ENCODE data around the gene MYL12B. TPM values are rescaled to one million over a fixed set of nuclear protein-coding genes. Genes with fewer than 3 reads are reported as not detected.

Gene MYL12B
- total RNA-seq, 2 experiments from 2014 or later, result 313 to 322 TPM

- Mint-ChIP-seq H3K36me3 (peaks cover 45% of the 10 kb centered on the region), H3K9me3 (ENCODE audit: low read depth) (peaks cover 6% of the 10 kb centered on the region), H3K4me1 (peaks cover 30% of the 10 kb centered on the region), H3K27ac (peak overlapping the region; percentile 99), H3K27me3 (peaks cover 4% of the 10 kb centered on the region), H3K4me3 (peak overlapping the region; percentile 92)
- peak; percentile 58 for DNase-seq
- CTCF ChIA-PET, result interaction anchor here (0.6 to 4.9 kb wide), 38 partner anchors 13 to 591 kb away, joined by 3 to 40 read pairs (median 5); partner anchors contain the start of gene SMCHD1
- ATAC-seq, result no peak
Measured at GRCh38 chr18:3246635-3247239, 15.2 kb upstream of the MYL12B start.

GRCh38 chr18:3247240-3248061 lies 14.5 kb upstream of the MYL12B start, which contains the start of gene MYL12A:
TSS of gene MYL12A (plus strand) at chr18:3247801. CDS start at chr18:3253248, 5,447 bp downstream.
- Mint-ChIP-seq H3K27me3 (peaks cover 4% of the 10 kb centered on the region), H3K9me3 (ENCODE audit: low read depth) (no peaks in the 10 kb centered on the region), H3K4me1 (peaks cover 36% of the 10 kb centered on the region), H3K4me3 (peak within 1 kb of the TSS; percentile 92), H3K27ac (peak within 1 kb of the TSS; percentile 99), H3K36me3 (peaks cover 43% of the 10 kb centered on the region)
- DNase-seq (peak; percentile 98), ATAC-seq (peak; percentile 74)
- CTCF ChIA-PET, result interaction anchor here (0.7 to 4.9 kb wide), 16 partner anchors 17 to 592 kb away, joined by 3 to 40 read pairs (median 4); partner anchors contain the start of gene SMCHD1

- CTCF ChIA-PET, result interaction anchor here (0.8 to 4.9 kb wide), 8 partner anchors 13 to 288 kb away, joined by 3 to 40 read pairs (median 14); no protein-coding TSS in a partner anchor
- Mint-ChIP-seq H3K36me3 (peaks cover 50% of the 10 kb centered on the region), H3K4me1 (peaks cover 43% of the 10 kb centered on the region), H3K9me3 (ENCODE audit: low read depth) (no peaks in the 10 kb centered on the region), H3K27ac (peak overlapping the region; percentile 99), H3K27me3 (peaks cover 4% of the 10 kb centered on the region), H3K4me3 (peak overlapping the region; percentile 92)
- DNase-seq (no peak), ATAC-seq (no peak)
Measured at GRCh38 chr18:3248062-3248657, 13.8 kb upstream of the MYL12B start.

GRCh38 chr18:3248658-3249359 lies 13.1 kb upstream of the MYL12B start:
- peak overlapping the region; percentile 99 for H3K27ac Mint-ChIP-seq
- peaks cover 55% of the 10 kb centered on the region for H3K36me3 Mint-ChIP-seq
- no peaks in the 10 kb centered on the region for H3K9me3 Mint-ChIP-seq (ENCODE audit: low read depth)
- ATAC-seq (no peak), DNase-seq (peak; percentile 69)
- H3K27me3 Mint-ChIP-seq, result peaks cover 4% of the 10 kb centered on the region
- CTCF ChIA-PET, result interaction anchor here (0.8 to 4.0 kb wide), 5 partner anchors 12 to 288 kb away, joined by 3 to 30 read pairs (median 4); no protein-coding TSS in a partner anchor
- H3K4me3 Mint-ChIP-seq, result peak overlapping the region; percentile 92
- H3K4me1 Mint-ChIP-seq, result peaks cover 48% of the 10 kb centered on the region

GRCh38 chr18:3250237-3251107 lies 11.5 kb upstream of the MYL12B start:
- no peak for ATAC-seq

GRCh38 chr18:3251249-3251962 lies 10.5 kb upstream of the MYL12B start:
- Mint-ChIP-seq H3K36me3 (peaks cover 77% of the 10 kb centered on the region), H3K4me3 (peak overlapping the region; percentile 64), H3K9me3 (ENCODE audit: low read depth) (no peaks in the 10 kb centered on the region), H3K27ac (peak overlapping the region; percentile 61), H3K27me3 (peaks cover 4% of the 10 kb centered on the region), H3K4me1 (peaks cover 52% of the 10 kb centered on the region)
- DNase-seq (no peak), ATAC-seq (no peak)
- CTCF ChIA-PET, result interaction anchor here (1.0 to 1.9 kb wide), 4 partner anchors 9 to 257 kb away, joined by 3 to 7 read pairs (median 6); no protein-coding TSS in a partner anchor

More at GRCh38 chr18:3250237-3251107, 11.5 kb upstream of the MYL12B start:
- H3K27ac Mint-ChIP-seq, result peak overlapping the region; percentile 99
- H3K4me1 Mint-ChIP-seq, result peaks cover 51% of the 10 kb centered on the region
- CTCF ChIA-PET, result interaction anchor here (1.1 to 3.6 kb wide), 3 partner anchors 10 to 256 kb away, joined by 6 to 14 read pairs (median 7); no protein-coding TSS in a partner anchor
- no peaks in the 10 kb centered on the region for H3K9me3 Mint-ChIP-seq (ENCODE audit: low read depth)
- peaks cover 4% of the 10 kb centered on the region for H3K27me3 Mint-ChIP-seq
- peak overlapping the region; percentile 92 for H3K4me3 Mint-ChIP-seq
- no peak for DNase-seq
- H3K36me3 Mint-ChIP-seq, result peaks cover 69% of the 10 kb centered on the region

- Mint-ChIP-seq H3K27me3 (peaks cover 4% of the 10 kb centered on the region), H3K9me3 (ENCODE audit: low read depth) (no peaks in the 10 kb centered on the region), H3K36me3 (peaks cover 81% of the 10 kb centered on the region), H3K4me1 (peaks cover 55% of the 10 kb centered on the region), H3K27ac (peak overlapping the region; percentile 61), H3K4me3 (peak overlapping the region; percentile 64)
- ATAC-seq (no peak), DNase-seq (no peak)
- CTCF ChIA-PET, result interaction anchor here (1.0 to 1.4 kb wide), 2 partner anchors 9 to 46 kb away, joined by 3 to 6 read pairs; no protein-coding TSS in a partner anchor
Measured at GRCh38 chr18:3251963-3252277, 10.0 kb upstream of the MYL12B start.

- Mint-ChIP-seq H3K36me3 (peaks cover 87% of the 10 kb centered on the region), H3K4me1 (peaks cover 60% of the 10 kb centered on the region), H3K27ac (peak overlapping the region; percentile 52), H3K9me3 (ENCODE audit: low read depth) (no peaks in the 10 kb centered on the region), H3K27me3 (no peaks in the 10 kb centered on the region), H3K4me3 (no peak overlapping the region)
- CTCF ChIA-PET, result interaction anchor here (1.4 kb wide), 1 partner anchor 8 kb away, joined by 6 read pairs; no protein-coding TSS in a partner anchor
- ATAC-seq (no peak), DNase-seq (no peak)
Measured at GRCh38 chr18:3252843-3253242, 9.1 kb upstream of the MYL12B start.

- Mint-ChIP-seq H3K4me3 (no peak overlapping the region), H3K27ac (no peak overlapping the region), H3K4me1 (peaks cover 77% of the 10 kb centered on the region), H3K27me3 (no peaks in the 10 kb centered on the region), H3K36me3 (peaks cover 87% of the 10 kb centered on the region), H3K9me3 (ENCODE audit: low read depth) (no peaks in the 10 kb centered on the region)
- no peak for DNase-seq
- ATAC-seq, result no peak
- CTCF ChIA-PET, result interaction anchor here (0.7 to 1.1 kb wide), 2 partner anchors 339 to 412 kb away, joined by 3 to 4 read pairs; no protein-coding TSS in a partner anchor
Measured at GRCh38 chr18:3254725-3255124, 7.2 kb upstream of the MYL12B start.

GRCh38 chr18:3255611-3256165 lies 6.2 kb upstream of the MYL12B start:
- H3K27me3 Mint-ChIP-seq, result no peaks in the 10 kb centered on the region
- H3K27ac Mint-ChIP-seq, result no peak overlapping the region
- no peak for ATAC-seq
- DNase-seq, result no peak
- H3K36me3 Mint-ChIP-seq, result peaks cover 78% of the 10 kb centered on the region
- H3K9me3 Mint-ChIP-seq (ENCODE audit: low read depth), result no peaks in the 10 kb centered on the region
- H3K4me3 Mint-ChIP-seq, result no peak overlapping the region
- CTCF ChIA-PET, result interaction anchor here (0.7 kb wide), 1 partner anchor 338 kb away, joined by 3 read pairs; no protein-coding TSS in a partner anchor
- H3K4me1 Mint-ChIP-seq, result peaks cover 78% of the 10 kb centered on the region

Data from activated CD8-positive, alpha-beta memory T cell treated with anti-CD3 and anti-CD28 coated beads, Interleukin-2, amount 10 ng/mL, durations not matched to agents 7 days and 5 days (primary cell).